ENCODE data around the gene HDLBP.

HDLBP gene

GRCh38 chr2:241235859-241236593 lies 79.4 kb downstream of the HDLBP start:
- TF ChIP-seq CTCF (IDR thresholded peaks at IDR 0.05) = no peak
- H3K4me3 Mint-ChIP-seq = no peak overlapping the region
- peaks cover 5% of the 10 kb centered on the region for H3K4me1 Mint-ChIP-seq

GRCh38 chr2:241234962-241235740 lies 80.3 kb downstream of the HDLBP start:
- TF ChIP-seq CTCF (IDR thresholded peaks at IDR 0.05) = no peak
- peaks cover 5% of the 10 kb centered on the region for H3K4me1 Mint-ChIP-seq
- DNase-seq = no peak
- H3K4me3 Mint-ChIP-seq = no peak overlapping the region
- H3K27ac Mint-ChIP-seq = peak overlapping the region; percentile 97
- no peaks in the 10 kb centered on the region for H3K9me3 Mint-ChIP-seq
- H3K36me3 Mint-ChIP-seq (ENCODE audit: low read depth) = peaks cover 84% of the 10 kb centered on the region
- H3K27me3 Mint-ChIP-seq (ENCODE audit: low read depth, poor library complexity) = no peaks in the 10 kb centered on the region

More at GRCh38 chr2:241235859-241236593, 79.4 kb downstream of the HDLBP start:
- peak overlapping the region; percentile 16 for H3K27ac Mint-ChIP-seq
- no peaks in the 10 kb centered on the region for H3K27me3 Mint-ChIP-seq (ENCODE audit: low read depth, poor library complexity)
- no peaks in the 10 kb centered on the region for H3K9me3 Mint-ChIP-seq
- DNase-seq = no peak
- H3K36me3 Mint-ChIP-seq (ENCODE audit: low read depth) = peaks cover 85% of the 10 kb centered on the region

GRCh38 chr2:241234066-241234790 lies 81.2 kb downstream of the HDLBP start:
- Mint-ChIP-seq H3K4me1 (peaks cover 6% of the 10 kb centered on the region), H3K9me3 (no peaks in the 10 kb centered on the region), H3K4me3 (no peak overlapping the region), H3K27ac (peak overlapping the region; percentile 74), H3K36me3 (ENCODE audit: low read depth) (peaks cover 80% of the 10 kb centered on the region), H3K27me3 (ENCODE audit: low read depth, poor library complexity) (no peaks in the 10 kb centered on the region)
- DNase-seq = no peak
- no peak for TF ChIP-seq CTCF (IDR thresholded peaks at IDR 0.05)

- DNase-seq = no peak
- Mint-ChIP-seq H3K4me1 (peaks cover 9% of the 10 kb centered on the region), H3K36me3 (ENCODE audit: low read depth) (peaks cover 73% of the 10 kb centered on the region), H3K4me3 (no peak overlapping the region), H3K9me3 (no peaks in the 10 kb centered on the region), H3K27me3 (ENCODE audit: low read depth, poor library complexity) (no peaks in the 10 kb centered on the region), H3K27ac (peak overlapping the region; percentile 71)
- no peak for TF ChIP-seq CTCF (IDR thresholded peaks at IDR 0.05)
Measured at GRCh38 chr2:241232736-241233575, 82.5 kb downstream of the HDLBP start.

- Mint-ChIP-seq H3K4me3 (no peak overlapping the region), H3K9me3 (no peaks in the 10 kb centered on the region), H3K4me1 (peaks cover 8% of the 10 kb centered on the region), H3K27me3 (ENCODE audit: low read depth, poor library complexity) (no peaks in the 10 kb centered on the region), H3K36me3 (ENCODE audit: low read depth) (peaks cover 64% of the 10 kb centered on the region), H3K27ac (no peak overlapping the region)
- TF ChIP-seq CTCF (IDR thresholded peaks at IDR 0.05) = no peak
- DNase-seq = no peak
Measured at GRCh38 chr2:241230435-241230834, 85.0 kb downstream of the HDLBP start.

Measured in nephron progenitor cell (in vitro differentiated cells).